Activated CD4-positive, alpha-beta memory T cell treated with anti-CD3 and anti-CD28 coated beads, Interleukin-2, amount 10 ng/mL, durations not matched to agents 7 days and 5 days (primary cell): ENCODE measurements around the gene VPREB1. TPM values are rescaled to one million over a fixed set of nuclear protein-coding genes. Genes with fewer than 3 reads are reported as not detected.
"Not testable (repeated sequence)": the region's sequence is repeated elsewhere in the genome, so short reads cannot be mapped to it uniquely, and the experiment has no call there.

ENCODE experiments used
- CTCF ChIA-PET: fragments of 350-600 bp; sonication (Branson Sonifier 250); formaldehyde crosslinking; loops from one replicate; lab custom pipeline; 2021; ENCODE audit warnings: antibody characterized with exemption, inconsistent platforms; lab: Charles Lee
- POLR2A ChIA-PET: fragments of 350-600 bp; sonication (Branson Sonifier 250); formaldehyde crosslinking; loops from one replicate; lab custom pipeline; 2021; ENCODE audit warnings: antibody characterized with exemption; lab: Charles Lee
- DNase-seq: peaks from one replicate; pipeline ENCODE4 v3.0.0-alpha.2; 2020
- H3K27ac Mint-ChIP-seq: one replicate; pipeline ENCODE4 v1.8.0; 2021; ENCODE audit warnings: mild to moderate bottlenecking, mixed read lengths
- H3K27me3 Mint-ChIP-seq: one replicate; pipeline ENCODE4 v1.8.0; 2021; ENCODE audit warnings: mixed read lengths
- H3K36me3 Mint-ChIP-seq: one replicate; pipeline ENCODE4 v1.8.0; 2021; ENCODE audit warnings: low read depth, mixed read lengths
- H3K4me1 Mint-ChIP-seq: one replicate; pipeline ENCODE4 v1.8.0; 2021; ENCODE audit warnings: mixed read lengths
- H3K4me3 Mint-ChIP-seq: one replicate; pipeline ENCODE4 v1.8.0; 2021; ENCODE audit warnings: mild to moderate bottlenecking, mixed read lengths
- H3K9me3 Mint-ChIP-seq: one replicate; pipeline ENCODE4 v1.8.0; 2021; ENCODE audit warnings: mixed read lengths
- total RNA-seq, 2 experiments: library from RNA; stranded (reverse); gene quantifications; one replicate each; pipeline ENCODE4 v1.2.3, GENCODE V29; 2021

VPREB1 gene
- total RNA-seq, 2 experiments from 2014 or later, result not detected

DNA sequence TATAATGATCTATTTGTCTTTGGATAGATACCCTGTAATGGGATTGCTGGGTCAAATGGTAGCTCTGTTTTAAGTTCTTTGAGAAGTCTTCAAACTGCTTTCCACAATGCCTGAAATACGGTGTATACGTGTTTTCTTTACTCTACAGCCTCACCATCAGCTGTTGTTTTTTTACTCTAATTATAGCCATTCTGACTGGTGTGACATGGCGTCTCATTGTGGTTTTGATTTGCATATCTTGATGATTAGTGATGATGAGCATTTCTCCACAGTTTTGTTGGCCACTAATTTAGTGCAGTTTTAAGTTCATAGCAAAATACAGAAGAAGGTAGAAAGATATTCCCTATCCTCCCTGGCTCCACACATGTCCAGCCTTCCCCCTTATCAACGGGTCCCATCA lies 26.3 kb upstream of the VPREB1 start:
- Mint-ChIP-seq H3K36me3 (no peaks in the 10 kb centered on the region), H3K9me3 (no peaks in the 10 kb centered on the region), H3K4me3 (no peak overlapping the region), H3K27me3 (no peaks in the 10 kb centered on the region), H3K27ac (no peak overlapping the region), H3K4me1 (peaks cover 4% of the 10 kb centered on the region)
- ChIA-PET POLR2A (no interaction called here), CTCF (no interaction called here)
- no peak for DNase-seq

DNA sequence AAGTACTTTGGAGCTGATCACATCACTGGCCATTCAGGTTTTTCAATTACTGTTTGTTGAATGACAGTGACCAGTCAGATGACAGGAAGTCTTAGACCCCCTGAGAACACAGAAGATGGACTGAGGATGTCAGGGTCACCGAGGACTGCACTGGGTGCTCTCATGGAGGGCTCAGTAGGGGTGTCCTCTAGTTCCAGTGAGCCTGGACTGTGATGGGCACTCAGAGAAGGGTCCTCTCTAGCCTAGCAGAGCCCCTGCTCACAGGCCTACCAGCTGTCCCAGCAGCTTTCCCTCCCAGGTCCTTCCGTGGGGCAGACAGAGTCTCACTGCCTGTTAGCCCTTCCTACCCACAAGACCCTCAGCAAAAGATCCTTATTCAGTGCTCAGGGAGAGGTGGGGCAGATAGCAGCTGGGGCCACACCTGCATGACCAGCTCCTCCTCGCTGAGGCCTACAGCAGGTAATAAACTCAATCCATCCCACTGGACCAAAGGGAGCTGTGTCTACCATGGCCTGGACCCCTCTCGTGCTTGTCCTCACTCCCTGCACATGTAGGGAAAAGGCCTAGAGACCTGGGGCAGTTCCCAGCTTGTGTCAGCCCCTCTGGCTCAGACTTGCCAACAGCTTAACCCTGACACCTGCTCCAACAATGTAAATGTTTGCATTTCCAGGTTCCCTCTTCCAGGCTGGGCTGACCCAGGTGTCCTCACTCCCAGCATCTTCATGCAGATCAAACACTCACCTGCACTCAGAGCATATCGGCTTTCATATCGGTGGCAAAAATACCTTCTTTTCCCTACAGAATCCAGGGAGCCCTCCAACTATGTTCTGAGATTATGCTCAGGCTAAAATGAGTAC lies 25.2 kb upstream of the VPREB1 start:
- no peaks in the 10 kb centered on the region for H3K9me3 Mint-ChIP-seq
- no peak overlapping the region for H3K27ac Mint-ChIP-seq

DNA sequence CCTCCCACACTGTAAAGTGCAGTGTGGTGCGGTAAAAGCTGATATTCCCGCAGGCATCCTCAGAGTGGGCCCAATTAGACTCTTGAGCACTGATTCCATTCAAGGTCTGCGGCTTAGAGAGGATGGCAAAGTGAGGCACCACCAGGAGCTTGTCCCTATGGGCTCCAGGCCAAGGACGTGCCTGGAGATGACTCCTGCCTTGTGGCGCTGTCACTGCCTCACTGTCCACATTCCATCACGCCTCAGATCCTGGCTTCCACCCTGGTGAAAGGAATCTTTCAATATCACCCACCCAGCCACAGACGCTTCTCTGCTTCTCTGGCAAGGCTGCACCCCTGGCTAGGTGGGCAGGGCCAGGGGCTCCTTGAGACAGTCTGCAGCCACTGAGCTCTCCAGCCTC lies 23.5 kb upstream of the VPREB1 start:
- H3K4me3 Mint-ChIP-seq, CTCF ChIA-PET, POLR2A ChIA-PET, DNase-seq, H3K27me3 Mint-ChIP-seq, H3K4me1 Mint-ChIP-seq, H3K27ac Mint-ChIP-seq, H3K36me3 Mint-ChIP-seq, H3K9me3 Mint-ChIP-seq: not testable (repeated sequence)

More for the DNA sequence above, 25.2 kb upstream of the VPREB1 start:
- Mint-ChIP-seq H3K27me3 (no peaks in the 10 kb centered on the region), H3K4me1 (peaks cover 4% of the 10 kb centered on the region), H3K36me3 (no peaks in the 10 kb centered on the region), H3K4me3 (no peak overlapping the region)
- no peak for DNase-seq
- ChIA-PET POLR2A (interaction anchor here (1.0 kb wide), 1 partner anchor 9 kb away, joined by 3 read pairs; no protein-coding TSS in a partner anchor), CTCF (no interaction called here)

GRCh38 chr22:22226448-22227187 lies 18.0 kb upstream of the VPREB1 start:
- H3K9me3 Mint-ChIP-seq, result no peaks in the 10 kb centered on the region
- ChIA-PET POLR2A (no interaction called here), CTCF (interaction anchor here (0.9 kb wide), 2 partner anchors 68 to 147 kb away, joined by 3 read pairs; no protein-coding TSS in a partner anchor)
- no peak overlapping the region for H3K27ac Mint-ChIP-seq
- no peak overlapping the region for H3K4me3 Mint-ChIP-seq
- no peaks in the 10 kb centered on the region for H3K36me3 Mint-ChIP-seq
- H3K4me1 Mint-ChIP-seq, result no peaks in the 10 kb centered on the region
- no peak for DNase-seq
- H3K27me3 Mint-ChIP-seq, result peaks cover 2% of the 10 kb centered on the region

GRCh38 chr22:22228421-22228820 lies 16.2 kb upstream of the VPREB1 start:
- ChIA-PET CTCF (no interaction called here), POLR2A (no interaction called here)
- H3K4me1 Mint-ChIP-seq, result no peaks in the 10 kb centered on the region
- H3K4me3 Mint-ChIP-seq, result no peak overlapping the region
- no peak overlapping the region for H3K27ac Mint-ChIP-seq
- no peaks in the 10 kb centered on the region for H3K36me3 Mint-ChIP-seq
- H3K9me3 Mint-ChIP-seq, result no peaks in the 10 kb centered on the region
- peaks cover 2% of the 10 kb centered on the region for H3K27me3 Mint-ChIP-seq
- no peak for DNase-seq

GRCh38 chr22:22228921-22229320 lies 15.7 kb upstream of the VPREB1 start:
- no peak for DNase-seq
- CTCF ChIA-PET, result no interaction called here
- POLR2A ChIA-PET, result no interaction called here
- H3K4me3 Mint-ChIP-seq, result no peak overlapping the region
- peaks cover 2% of the 10 kb centered on the region for H3K27me3 Mint-ChIP-seq
- no peaks in the 10 kb centered on the region for H3K36me3 Mint-ChIP-seq
- no peak overlapping the region for H3K27ac Mint-ChIP-seq
- peaks cover under 1% of the 10 kb centered on the region for H3K4me1 Mint-ChIP-seq
- H3K9me3 Mint-ChIP-seq, result no peaks in the 10 kb centered on the region

- no peak for DNase-seq
- CTCF ChIA-PET, result no interaction called here
- POLR2A ChIA-PET, result interaction anchor here (1.3 kb wide), 1 partner anchor 19 kb away, joined by 3 read pairs; no protein-coding TSS in a partner anchor
- Mint-ChIP-seq H3K27ac (no peak overlapping the region), H3K4me1 (peaks cover 7% of the 10 kb centered on the region), H3K9me3 (no peaks in the 10 kb centered on the region), H3K27me3 (peaks cover 2% of the 10 kb centered on the region), H3K4me3 (no peak overlapping the region), H3K36me3 (no peaks in the 10 kb centered on the region)
Measured at GRCh38 chr22:22229683-22230420, 14.7 kb upstream of the VPREB1 start.

- Mint-ChIP-seq H3K36me3 (no peaks in the 10 kb centered on the region), H3K4me1 (peaks cover 13% of the 10 kb centered on the region), H3K27ac (no peak overlapping the region), H3K27me3 (peaks cover 2% of the 10 kb centered on the region), H3K9me3 (no peaks in the 10 kb centered on the region), H3K4me3 (no peak overlapping the region)
- no peak for DNase-seq
- ChIA-PET CTCF (no interaction called here), POLR2A (interaction anchor here (1.3 kb wide), 1 partner anchor 19 kb away, joined by 3 read pairs; no protein-coding TSS in a partner anchor)
Measured at GRCh38 chr22:22230438-22230837, 14.1 kb upstream of the VPREB1 start.

- ChIA-PET CTCF (interaction anchor here (1.4 to 8.1 kb wide), 2 partner anchors 17 to 26 kb away, joined by 5 to 153 read pairs; no protein-coding TSS in a partner anchor), POLR2A (interaction anchor here (1.7 kb wide), 1 partner anchor 23 kb away, joined by 8 read pairs; no protein-coding TSS in a partner anchor)
- no peak overlapping the region for H3K27ac Mint-ChIP-seq
- no peaks in the 10 kb centered on the region for H3K9me3 Mint-ChIP-seq
- DNase-seq, result no peak
- H3K27me3 Mint-ChIP-seq, result peaks cover 2% of the 10 kb centered on the region
- H3K4me3 Mint-ChIP-seq, result no peak overlapping the region
- H3K4me1 Mint-ChIP-seq, result peaks cover 15% of the 10 kb centered on the region
- H3K36me3 Mint-ChIP-seq, result no peaks in the 10 kb centered on the region
Measured at GRCh38 chr22:22233081-22233480, 11.5 kb upstream of the VPREB1 start.

- H3K4me1 Mint-ChIP-seq, result peaks cover 15% of the 10 kb centered on the region
- DNase-seq, result peak; percentile 71
- H3K27ac Mint-ChIP-seq, result no peak overlapping the region
- H3K36me3 Mint-ChIP-seq, result no peaks in the 10 kb centered on the region
- H3K4me3 Mint-ChIP-seq, result no peak overlapping the region
- peaks cover 4% of the 10 kb centered on the region for H3K27me3 Mint-ChIP-seq
- ChIA-PET POLR2A (interaction anchor here (1.8 to 2.8 kb wide), 2 partner anchors 25 to 28 kb away, joined by 6 to 15 read pairs; no protein-coding TSS in a partner anchor), CTCF (interaction anchor here (0.6 to 8.1 kb wide), 13 partner anchors 10 to 175 kb away, joined by 3 to 153 read pairs (median 3); no protein-coding TSS in a partner anchor)
- H3K9me3 Mint-ChIP-seq, result no peaks in the 10 kb centered on the region
Measured at GRCh38 chr22:22235558-22235957, 9.0 kb upstream of the VPREB1 start.

DNA sequence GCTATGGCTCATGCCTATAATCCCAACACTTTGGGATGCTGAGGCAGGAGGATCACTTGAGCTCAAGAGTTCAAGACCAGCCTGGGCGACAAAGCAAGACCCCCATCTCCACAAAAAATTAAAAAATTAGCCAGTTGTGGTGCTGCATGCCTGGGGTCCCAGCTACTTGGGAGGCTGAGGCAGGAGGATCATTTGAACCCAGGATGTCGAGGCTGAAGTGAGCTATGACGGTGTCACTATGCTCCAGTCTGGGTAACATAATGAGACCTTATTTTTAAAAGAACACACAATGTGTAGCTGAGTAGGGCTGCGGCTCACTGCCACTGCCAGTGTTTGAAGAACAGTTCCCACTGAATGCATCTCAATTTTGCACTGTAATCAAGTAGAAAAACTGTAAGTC lies 7.1 kb upstream of the VPREB1 start:
- Mint-ChIP-seq H3K27me3 (peaks cover 4% of the 10 kb centered on the region), H3K9me3 (no peaks in the 10 kb centered on the region), H3K4me1 (peaks cover 15% of the 10 kb centered on the region), H3K36me3 (no peaks in the 10 kb centered on the region), H3K4me3 (no peak overlapping the region), H3K27ac (no peak overlapping the region)
- ChIA-PET CTCF (interaction anchor here (1.1 to 8.1 kb wide), 3 partner anchors 30 to 42 kb away, joined by 3 to 153 read pairs (median 5); no protein-coding TSS in a partner anchor), POLR2A (interaction anchor here (1.6 kb wide), 1 partner anchor 23 kb away, joined by 3 read pairs; no protein-coding TSS in a partner anchor)
- no peak for DNase-seq

DNA sequence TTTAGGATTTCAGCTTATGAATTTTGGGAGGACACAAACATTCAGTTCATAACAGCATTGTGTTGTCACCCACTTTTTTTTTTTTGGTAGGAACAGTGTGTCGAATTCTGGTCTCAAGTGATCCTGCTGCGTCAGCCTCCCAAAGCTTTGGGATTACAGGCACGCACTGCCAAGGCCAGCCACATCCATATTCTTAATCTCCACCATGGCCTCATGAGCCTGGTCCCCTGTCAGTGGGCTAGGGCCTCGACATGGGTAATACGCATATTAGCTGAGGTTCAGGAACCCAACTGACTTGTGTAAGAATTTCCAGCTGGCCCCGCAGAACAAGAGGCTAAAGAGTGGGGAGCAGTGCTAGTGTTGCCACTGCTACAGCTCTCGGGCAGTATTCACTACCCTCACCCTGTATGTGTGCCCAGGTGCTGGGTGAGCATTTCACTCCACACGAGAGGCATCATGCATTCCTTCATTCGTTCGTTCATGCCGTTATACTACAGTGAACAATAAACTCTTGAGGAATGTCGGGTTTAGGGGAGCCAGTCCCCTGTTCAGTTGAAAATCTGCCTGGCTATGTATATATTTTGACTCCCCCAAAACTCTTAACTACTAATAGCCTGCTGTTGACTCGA lies 5.2 kb upstream of the VPREB1 start:
- CTCF ChIA-PET, result interaction anchor here (1.3 to 8.1 kb wide), 2 partner anchors 32 kb away, joined by 4 to 153 read pairs; no protein-coding TSS in a partner anchor
- no peak for DNase-seq
- no peak overlapping the region for H3K27ac Mint-ChIP-seq
- no peaks in the 10 kb centered on the region for H3K9me3 Mint-ChIP-seq
- POLR2A ChIA-PET, result no interaction called here
- H3K4me1 Mint-ChIP-seq, result peaks cover 9% of the 10 kb centered on the region
- peaks cover 4% of the 10 kb centered on the region for H3K27me3 Mint-ChIP-seq
- no peak overlapping the region for H3K4me3 Mint-ChIP-seq
- no peaks in the 10 kb centered on the region for H3K36me3 Mint-ChIP-seq
